Upper lobe of left lung (tissue), 4 donors: ENCODE data around the gene DPYSL3.

Source experiments
- EP300 ChIP-seq, 4 donors: sonication (generic); formaldehyde crosslinking; IDR thresholded peaks; one replicate each; pipeline ENCODE4 v1.5.1; 2017; ENCODE audit warnings: antibody characterized with exemption in 4 of 4, control low read depth in 2 of 4
- POLR2A ChIP-seq, 4 donors: fragments of 450-650 bp; IDR thresholded peaks; one replicate each; pipeline ENCODE4 v1.5.1; 2016 to 2017; ENCODE audit warnings: antibody characterized with exemption in 4 of 4, mild to moderate bottlenecking in 2 of 4
- TF ChIP-seq, protein P1 (sequence below), 6 experiments: fragments of 450-650 bp in 4 of 6; fragments of 200-600 bp in 2 of 6; sonication (generic) in 2 of 6; IDR thresholded peaks; one replicate each; pipeline ENCODE4 v1.5.1; 2016 to 2019; ENCODE audit warnings: antibody characterized with exemption in 6 of 6

GRCh38 chr5:147400881-147401280, 109.0 kb downstream of the DPYSL3 start:
- TF ChIP-seq, protein P1, sequence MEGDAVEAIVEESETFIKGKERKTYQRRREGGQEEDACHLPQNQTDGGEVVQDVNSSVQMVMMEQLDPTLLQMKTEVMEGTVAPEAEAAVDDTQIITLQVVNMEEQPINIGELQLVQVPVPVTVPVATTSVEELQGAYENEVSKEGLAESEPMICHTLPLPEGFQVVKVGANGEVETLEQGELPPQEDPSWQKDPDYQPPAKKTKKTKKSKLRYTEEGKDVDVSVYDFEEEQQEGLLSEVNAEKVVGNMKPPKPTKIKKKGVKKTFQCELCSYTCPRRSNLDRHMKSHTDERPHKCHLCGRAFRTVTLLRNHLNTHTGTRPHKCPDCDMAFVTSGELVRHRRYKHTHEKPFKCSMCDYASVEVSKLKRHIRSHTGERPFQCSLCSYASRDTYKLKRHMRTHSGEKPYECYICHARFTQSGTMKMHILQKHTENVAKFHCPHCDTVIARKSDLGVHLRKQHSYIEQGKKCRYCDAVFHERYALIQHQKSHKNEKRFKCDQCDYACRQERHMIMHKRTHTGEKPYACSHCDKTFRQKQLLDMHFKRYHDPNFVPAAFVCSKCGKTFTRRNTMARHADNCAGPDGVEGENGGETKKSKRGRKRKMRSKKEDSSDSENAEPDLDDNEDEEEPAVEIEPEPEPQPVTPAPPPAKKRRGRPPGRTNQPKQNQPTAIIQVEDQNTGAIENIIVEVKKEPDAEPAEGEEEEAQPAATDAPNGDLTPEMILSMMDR (IDR thresholded peaks at IDR 0.05) = no peak
- TF ChIP-seq POLR2A (IDR thresholded peaks at IDR 0.05) (no peak), EP300 (IDR thresholded peaks at IDR 0.05) (no peak)
